ENCODE results near the gene DLGAP4.
"Not testable (repeated sequence)": the region's sequence is repeated elsewhere in the genome, so short reads cannot be mapped to it uniquely, and the experiment has no call there.

Gene DLGAP4

GRCh38 chr20:36507746-36508145 lies 201.6 kb downstream of the DLGAP4 start:
- Histone ChIP-seq H3K9me3 (ENCODE audit: insufficient read depth, low read length) (no peaks in the 10 kb centered on the region), H3K36me3 (ENCODE audit: insufficient read depth, insufficient read length, low read length) (peaks cover 73% of the 10 kb centered on the region), H3K9ac (ENCODE audit: insufficient read length, low read depth) (no peak overlapping the region)

GRCh38 chr20:36519012-36519719 lies 213.0 kb downstream of the DLGAP4 start:
- Histone ChIP-seq H3K27me3 (ENCODE audit: insufficient read depth, insufficient read length) (no peaks in the 10 kb centered on the region), H3K4me1 (ENCODE audit: insufficient read depth, insufficient read length) (peaks cover 2% of the 10 kb centered on the region), H3K36me3 (ENCODE audit: insufficient read depth, insufficient read length, low read length) (peaks cover 74% of the 10 kb centered on the region), H3K4me3 (ENCODE audit: insufficient read length, low read depth) (no peak overlapping the region), H3K9ac (ENCODE audit: insufficient read length, low read depth) (no peak overlapping the region), H3K9me3 (ENCODE audit: insufficient read depth, low read length) (no peaks in the 10 kb centered on the region)
- TF ChIP-seq YY1 (IDR thresholded peaks at IDR 0.05; ENCODE audit: insufficient read depth, insufficient read length) (no peak), SUZ12 (IDR thresholded peaks at IDR 0.05; ENCODE audit: extremely low read depth, insufficient read depth, insufficient read length) (no peak), ZNF274 (IDR thresholded peaks at IDR 0.05; ENCODE audit: low read depth, low read length) (no peak)
- no peak for DNase-seq (ENCODE audit: low read depth, low spot score)

More at GRCh38 chr20:36507746-36508145, 201.6 kb downstream of the DLGAP4 start:
- TF ChIP-seq ZNF274 (IDR thresholded peaks at IDR 0.05; ENCODE audit: low read depth, low read length) (no peak), SUZ12 (IDR thresholded peaks at IDR 0.05; ENCODE audit: extremely low read depth, insufficient read depth, insufficient read length) (no peak), YY1 (IDR thresholded peaks at IDR 0.05; ENCODE audit: insufficient read depth, insufficient read length) (no peak)
- Histone ChIP-seq H3K4me3 (ENCODE audit: insufficient read length, low read depth) (no peak overlapping the region), H3K4me1 (ENCODE audit: insufficient read depth, insufficient read length) (no peaks in the 10 kb centered on the region), H3K27me3 (ENCODE audit: insufficient read depth, insufficient read length) (no peaks in the 10 kb centered on the region)
- DNase-seq (ENCODE audit: low read depth, low spot score) = no peak

- peaks cover 2% of the 10 kb centered on the region for H3K4me1 ChIP-seq (ENCODE audit: insufficient read depth, insufficient read length)
- DNase-seq (ENCODE audit: low read depth, low spot score) = no peak
- no peaks in the 10 kb centered on the region for H3K9me3 ChIP-seq (ENCODE audit: insufficient read depth, low read length)
- TF ChIP-seq SUZ12 (IDR thresholded peaks at IDR 0.05; ENCODE audit: extremely low read depth, insufficient read depth, insufficient read length) = no peak
- TF ChIP-seq ZNF274 (IDR thresholded peaks at IDR 0.05; ENCODE audit: low read depth, low read length) = no peak
- TF ChIP-seq YY1 (IDR thresholded peaks at IDR 0.05; ENCODE audit: insufficient read depth, insufficient read length) = no peak
- peaks cover 69% of the 10 kb centered on the region for H3K36me3 ChIP-seq (ENCODE audit: insufficient read depth, insufficient read length, low read length)
- no peak overlapping the region for H3K4me3 ChIP-seq (ENCODE audit: insufficient read length, low read depth)
- no peak overlapping the region for H3K9ac ChIP-seq (ENCODE audit: insufficient read length, low read depth)
- H3K27me3 ChIP-seq (ENCODE audit: insufficient read depth, insufficient read length) = no peaks in the 10 kb centered on the region
These were observed 213.8 kb downstream of the DLGAP4 start for GRCh38 chr20:36519944-36520343.

- TF ChIP-seq SUZ12 (IDR thresholded peaks at IDR 0.05; ENCODE audit: extremely low read depth, insufficient read depth, insufficient read length) (no peak), ZNF274 (IDR thresholded peaks at IDR 0.05; ENCODE audit: low read depth, low read length) (no peak), YY1 (IDR thresholded peaks at IDR 0.05; ENCODE audit: insufficient read depth, insufficient read length) (no peak)
- DNase-seq (ENCODE audit: low read depth, low spot score) = no peak
- no peaks in the 10 kb centered on the region for H3K9me3 ChIP-seq (ENCODE audit: insufficient read depth, low read length)
- H3K4me3 ChIP-seq (ENCODE audit: insufficient read length, low read depth) = no peak overlapping the region
- H3K27me3 ChIP-seq (ENCODE audit: insufficient read depth, insufficient read length) = no peaks in the 10 kb centered on the region
- H3K4me1 ChIP-seq (ENCODE audit: insufficient read depth, insufficient read length) = peaks cover 6% of the 10 kb centered on the region
- no peak overlapping the region for H3K9ac ChIP-seq (ENCODE audit: insufficient read length, low read depth)
- H3K36me3 ChIP-seq (ENCODE audit: insufficient read depth, insufficient read length, low read length) = peaks cover 73% of the 10 kb centered on the region
These were observed 215.4 kb downstream of the DLGAP4 start for GRCh38 chr20:36521526-36521925.

GRCh38 chr20:36522412-36522811 lies 216.3 kb downstream of the DLGAP4 start:
- H3K9me3 ChIP-seq (ENCODE audit: insufficient read depth, low read length); H3K4me1 ChIP-seq (ENCODE audit: insufficient read depth, insufficient read length); H3K9ac ChIP-seq (ENCODE audit: insufficient read length, low read depth); DNase-seq (ENCODE audit: low read depth, low spot score); H3K4me3 ChIP-seq (ENCODE audit: insufficient read length, low read depth); H3K27me3 ChIP-seq (ENCODE audit: insufficient read depth, insufficient read length): not testable (repeated sequence)
- peaks cover 81% of the 10 kb centered on the region for H3K36me3 ChIP-seq (ENCODE audit: insufficient read depth, insufficient read length, low read length)

GRCh38 chr20:36523341-36523740 lies 217.2 kb downstream of the DLGAP4 start:
- DNase-seq (ENCODE audit: low read depth, low spot score) = no peak
- peaks cover 84% of the 10 kb centered on the region for H3K36me3 ChIP-seq (ENCODE audit: insufficient read depth, insufficient read length, low read length)
- TF ChIP-seq SUZ12 (IDR thresholded peaks at IDR 0.05; ENCODE audit: extremely low read depth, insufficient read depth, insufficient read length) = no peak
- TF ChIP-seq ZNF274 (IDR thresholded peaks at IDR 0.05; ENCODE audit: low read depth, low read length) = no peak
- TF ChIP-seq YY1 (IDR thresholded peaks at IDR 0.05; ENCODE audit: insufficient read depth, insufficient read length) = no peak
- H3K4me1 ChIP-seq (ENCODE audit: insufficient read depth, insufficient read length) = peaks cover 8% of the 10 kb centered on the region
- H3K4me3 ChIP-seq (ENCODE audit: insufficient read length, low read depth) = no peak overlapping the region
- H3K9me3 ChIP-seq (ENCODE audit: insufficient read depth, low read length) = no peaks in the 10 kb centered on the region
- no peaks in the 10 kb centered on the region for H3K27me3 ChIP-seq (ENCODE audit: insufficient read depth, insufficient read length)
- no peak overlapping the region for H3K9ac ChIP-seq (ENCODE audit: insufficient read length, low read depth)

GRCh38 chr20:36525620-36526365 lies 219.7 kb downstream of the DLGAP4 start:
- Histone ChIP-seq H3K9me3 (ENCODE audit: insufficient read depth, low read length) (no peaks in the 10 kb centered on the region), H3K36me3 (ENCODE audit: insufficient read depth, insufficient read length, low read length) (peaks cover 72% of the 10 kb centered on the region)
- TF ChIP-seq YY1 (IDR thresholded peaks at IDR 0.05; ENCODE audit: insufficient read depth, insufficient read length) (no peak), SUZ12 (IDR thresholded peaks at IDR 0.05; ENCODE audit: extremely low read depth, insufficient read depth, insufficient read length) (no peak), ZNF274 (IDR thresholded peaks at IDR 0.05; ENCODE audit: low read depth, low read length) (no peak)

More at GRCh38 chr20:36525620-36526365, 219.7 kb downstream of the DLGAP4 start:
- H3K27me3 ChIP-seq (ENCODE audit: insufficient read depth, insufficient read length) = no peaks in the 10 kb centered on the region
- H3K4me1 ChIP-seq (ENCODE audit: insufficient read depth, insufficient read length) = peaks cover 8% of the 10 kb centered on the region
- DNase-seq (ENCODE audit: low read depth, low spot score) = no peak
- H3K4me3 ChIP-seq (ENCODE audit: insufficient read length, low read depth) = no peak overlapping the region
- no peak overlapping the region for H3K9ac ChIP-seq (ENCODE audit: insufficient read length, low read depth)
